H9 (cell line): ENCODE data around the gene NUMBL. TPM values are rescaled to one million over a fixed set of nuclear protein-coding genes. Genes with fewer than 3 reads are reported as not detected.

Experiments
- DNase-seq: peaks from one replicate; pipeline ENCODE4 v3.0.0-alpha.2; 2017
- H2AFZ ChIP-seq: one replicate; pipeline ENCODE4 v1.6.1; 2013; ENCODE audit warnings: mild to moderate bottlenecking, low read length, control low read depth, moderate library complexity
- H2AK5ac ChIP-seq: 2 replicates; pipeline ENCODE4 v1.6.1; 2013; ENCODE audit warnings: low read length, control low read depth, mixed read lengths; ENCODE audit not compliant: insufficient read length
- H2BK120ac ChIP-seq: one replicate; pipeline ENCODE4 v1.6.1; 2013; ENCODE audit warnings: low read depth, mild to moderate bottlenecking, low read length, control low read depth, inconsistent platforms; ENCODE audit not compliant: poor library complexity, severe bottlenecking
- H2BK12ac ChIP-seq: 2 replicates; pipeline ENCODE4 v1.6.1; 2013; ENCODE audit warnings: low read length, control low read depth, mixed read lengths, low read depth; ENCODE audit not compliant: insufficient read length
- H2BK15ac ChIP-seq: 2 replicates; pipeline ENCODE4 v1.6.1; 2013; ENCODE audit warnings: low read depth, low read length, control low read depth
- H2BK20ac ChIP-seq: one replicate; pipeline ENCODE4 v1.6.1; 2013; ENCODE audit warnings: low read depth, mild to moderate bottlenecking, low read length, control low read depth, inconsistent platforms; ENCODE audit not compliant: poor library complexity, severe bottlenecking
- H2BK5ac ChIP-seq: 2 replicates; pipeline ENCODE4 v1.6.1; 2013; ENCODE audit warnings: low read length, control low read depth, mixed read lengths; ENCODE audit not compliant: insufficient read length
- H3K14ac ChIP-seq: 2 replicates; pipeline ENCODE4 v1.6.1; 2013; ENCODE audit warnings: low read length, control low read depth; ENCODE audit not compliant: insufficient read depth
- H3K18ac ChIP-seq: 2 replicates; pipeline ENCODE4 v1.6.1; 2013; ENCODE audit warnings: low read depth, mild to moderate bottlenecking, mixed read lengths, low read length, control low read depth; ENCODE audit not compliant: insufficient read length
- H3K23ac ChIP-seq: 2 replicates; pipeline ENCODE4 v1.6.1; 2013; ENCODE audit warnings: low read length, control low read depth, mixed read lengths, low read depth; ENCODE audit not compliant: insufficient read length
- H3K23me2 ChIP-seq: 2 replicates; pipeline ENCODE4 v1.6.1; 2013; ENCODE audit warnings: low read depth, mild to moderate bottlenecking, mixed read lengths, low read length, control low read depth; ENCODE audit not compliant: insufficient read length, poor library complexity, severe bottlenecking
- H3K27ac ChIP-seq: 2 replicates; pipeline ENCODE4 v1.5.1; 2013; ENCODE audit warnings: low read length, control low read depth, mixed read lengths, low read depth; ENCODE audit not compliant: insufficient read length
- H3K27me3 ChIP-seq: 2 replicates; pipeline ENCODE4 v1.6.1; 2013; ENCODE audit warnings: low read length, control low read depth, inconsistent platforms; ENCODE audit not compliant: insufficient read depth
- H3K4ac ChIP-seq: 2 replicates; pipeline ENCODE4 v1.6.1; 2013; ENCODE audit warnings: low read depth, mild to moderate bottlenecking, control low read depth, inconsistent platforms, low read length, moderate library complexity
- H3K4me1 ChIP-seq: 2 replicates; pipeline ENCODE4 v1.6.1; 2013; ENCODE audit warnings: low read length, control low read depth, inconsistent platforms; ENCODE audit not compliant: insufficient read depth
- H3K4me2 ChIP-seq: 2 replicates; pipeline ENCODE4 v1.6.1; 2013; ENCODE audit warnings: low read length, control low read depth, mixed read lengths; ENCODE audit not compliant: insufficient read length, insufficient read depth
- H3K56ac ChIP-seq: 2 replicates; pipeline ENCODE4 v1.6.1; 2013; ENCODE audit warnings: low read depth, mild to moderate bottlenecking, mixed read lengths, low read length, control low read depth; ENCODE audit not compliant: insufficient read length
- H3K79me1 ChIP-seq: 2 replicates; pipeline ENCODE4 v1.6.1; 2013; ENCODE audit warnings: low read depth, mild to moderate bottlenecking, moderate library complexity, low read length, control low read depth, inconsistent platforms; ENCODE audit not compliant: insufficient read depth, poor library complexity, severe bottlenecking
- H3K79me2 ChIP-seq: 2 replicates; pipeline ENCODE4 v1.6.1; 2013; ENCODE audit warnings: low read length, control low read depth, inconsistent platforms; ENCODE audit not compliant: insufficient read depth
- H3K9ac ChIP-seq: 2 replicates; pipeline ENCODE4 v1.6.1; 2013; ENCODE audit warnings: low read length, control low read depth, mixed read lengths; ENCODE audit not compliant: insufficient read length; ENCODE audit errors: extremely low read depth
- H3K9me3 ChIP-seq: one replicate; pipeline ENCODE4 v1.6.1; 2013; ENCODE audit warnings: low read depth, low read length, inconsistent platforms; ENCODE audit not compliant: control insufficient read depth
- H3T11ph ChIP-seq: one replicate; pipeline ENCODE4 v1.6.1; 2013; ENCODE audit warnings: mild to moderate bottlenecking, low read length, control low read depth, inconsistent platforms
- H4K20me1 ChIP-seq: one replicate; pipeline ENCODE4 v1.6.1; 2013; ENCODE audit not compliant: control insufficient read depth, insufficient read length, insufficient read depth
- H4K5ac ChIP-seq: 2 replicates; pipeline ENCODE4 v1.6.1; 2013; ENCODE audit warnings: low read depth, mild to moderate bottlenecking, mixed read lengths, low read length, control low read depth; ENCODE audit not compliant: insufficient read length
- H4K8ac ChIP-seq: replicated peaks from 2 replicates; pipeline ENCODE4 v1.6.1; 2013; ENCODE audit warnings: low read length, control low read depth, mixed read lengths, low read depth; ENCODE audit not compliant: insufficient read length
- H4K91ac ChIP-seq: 2 replicates; pipeline ENCODE4 v1.6.1; 2013; ENCODE audit warnings: low read depth, mild to moderate bottlenecking, moderate library complexity, mixed read lengths, low read length, control low read depth; ENCODE audit not compliant: insufficient read length
- H3K27ac Mint-ChIP-seq, 3 experiments: 2 replicates in 2 of 3; 3 replicates in 1 of 3; pipeline ENCODE4 v1.8.0; 2020 to 2021; ENCODE audit warnings: mixed read lengths in 3 of 3, mild to moderate bottlenecking in 1 of 3, moderate library complexity in 1 of 3
- H3K27me3 Mint-ChIP-seq: 2 replicates; pipeline ENCODE4 v1.8.0; 2021; ENCODE audit warnings: low read depth, mild to moderate bottlenecking, moderate library complexity, mixed read lengths
- H3K36me3 Mint-ChIP-seq, 3 experiments: 2 replicates in 2 of 3; 3 replicates in 1 of 3; pipeline ENCODE4 v1.8.0; 2020 to 2021; ENCODE audit warnings: low read depth in 3 of 3, mixed read lengths in 3 of 3; ENCODE audit not compliant: insufficient read depth in 1 of 3
- H3K4me1 Mint-ChIP-seq, 2 experiments: 2 replicates each; pipeline ENCODE4 v1.8.0; 2020; ENCODE audit warnings: mixed read lengths in 2 of 2
- H3K4me3 Mint-ChIP-seq, 2 experiments: 2 replicates in 1 of 2; 3 replicates in 1 of 2; pipeline ENCODE4 v1.8.0; 2020 to 2021; ENCODE audit warnings: mild to moderate bottlenecking in 2 of 2, mixed read lengths in 2 of 2, moderate library complexity in 1 of 2
- H3K9me3 Mint-ChIP-seq, 2 experiments: 2 replicates in 1 of 2; 3 replicates in 1 of 2; pipeline ENCODE4 v1.8.0; 2020; ENCODE audit warnings: mild to moderate bottlenecking in 2 of 2, mixed read lengths in 2 of 2, moderate library complexity in 1 of 2
- CTCF ChIP-seq: fragments of 200-600 bp; sonication (generic); conservative IDR thresholded peaks from 3 replicates; pipeline ENCODE4 v1.8.0; 2021; ENCODE audit warnings: antibody characterized with exemption, mild to moderate bottlenecking
- WGBS: extraction: QIAGEN DNeasy Blood & Tissue Kit; methylation state at CpG from one replicate; pipeline ENCODE4 v1.1.7; 2013; ENCODE audit warnings: missing lambda C conversion rate, low lambda C conversion rate, mixed read lengths; ENCODE audit not compliant: insufficient read length; ENCODE audit errors: extremely low coverage; 5-methylcytosine and 5-hydroxymethylcytosine counted together
- total RNA-seq: library from RNA; stranded (reverse); gene quantifications from 2 replicates; pipeline ENCODE4 v1.2.1, GENCODE V29; 2021

NUMBL gene
- total RNA-seq, 1 experiment from 2014 or later, result 34.5 TPM

- no peaks in the 10 kb centered on the region for H3K9me3 ChIP-seq
- WGBS, result no CpG with 5 or more reads among the region's 9 CpGs
- H3K79me2 ChIP-seq, result no peaks in the 10 kb centered on the region
- TF ChIP-seq CTCF, result no peak
- H3T11ph ChIP-seq, result no peak overlapping the region
- no peak overlapping the region for H4K5ac ChIP-seq
- Mint-ChIP-seq H3K4me1 (no peaks in the 10 kb centered on the region), H3K4me3 (no peak overlapping the region), H3K9me3 (no peaks in the 10 kb centered on the region), H3K27me3 (no peaks in the 10 kb centered on the region; the same call in 1 of the 2 replicates), H3K27ac (no peak overlapping the region), H3K36me3 (peaks cover 25 to 63% (median 57%) of the 10 kb centered on the region in 3 experiments; a peak in 6 of 7 replicates)
- no peak overlapping the region for H2BK5ac ChIP-seq
- DNase-seq, result no peak
- H3K4me1 ChIP-seq, result no peaks in the 10 kb centered on the region
- H3K23me2 ChIP-seq, result no peaks in the 10 kb centered on the region
- no peaks in the 10 kb centered on the region for H3K79me1 ChIP-seq
- no peak overlapping the region for H2BK120ac ChIP-seq
- H4K8ac ChIP-seq, result no peak overlapping the region
- H2BK15ac ChIP-seq, result no peak overlapping the region
- no peak overlapping the region for H3K18ac ChIP-seq
- no peak overlapping the region for H2BK20ac ChIP-seq
- H2BK12ac ChIP-seq, result no peak overlapping the region
- no peak overlapping the region for H3K9ac ChIP-seq
- no peak overlapping the region for H3K23ac ChIP-seq
- H2AFZ ChIP-seq, result no peak overlapping the region
- no peak overlapping the region for H4K91ac ChIP-seq
- no peaks in the 10 kb centered on the region for H3K27me3 ChIP-seq
- peaks cover 3% of the 10 kb centered on the region for H4K20me1 ChIP-seq
- no peak overlapping the region for H2AK5ac ChIP-seq
- H3K56ac ChIP-seq, result no peak overlapping the region
- no peak overlapping the region for H3K4me2 ChIP-seq
- H3K4ac ChIP-seq, result no peak overlapping the region
- H3K27ac ChIP-seq, result no peak overlapping the region
- H3K14ac ChIP-seq, result no peak overlapping the region
These were observed 7.0 kb downstream of the NUMBL start for GRCh38 chr19:40683437-40683836.
